Measurements from ENCODE around the gene PEX11A.

Gene PEX11A

DNA sequence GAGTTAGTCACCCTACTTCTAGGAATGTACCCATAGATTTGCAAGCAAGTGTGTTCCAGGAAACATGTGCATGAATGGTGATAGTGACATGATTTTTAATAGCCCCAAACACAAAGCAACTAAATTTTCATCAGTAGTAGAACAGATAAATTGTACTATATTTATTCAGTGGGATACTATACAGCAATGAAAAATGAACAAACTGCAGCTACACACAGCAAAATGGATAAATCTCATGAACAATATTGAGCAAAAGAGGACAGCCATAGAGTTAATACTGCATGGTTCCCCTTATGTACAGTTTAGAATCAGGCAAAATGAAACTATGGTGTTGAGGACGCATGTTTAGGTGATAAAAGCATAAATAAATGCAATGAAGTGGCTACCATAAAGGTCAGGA, 34.5 kb upstream of the PEX11A start:
- DNase-seq (ENCODE audit: extremely low read depth, low read depth) = no peak
- TF ChIP-seq, protein P1, sequence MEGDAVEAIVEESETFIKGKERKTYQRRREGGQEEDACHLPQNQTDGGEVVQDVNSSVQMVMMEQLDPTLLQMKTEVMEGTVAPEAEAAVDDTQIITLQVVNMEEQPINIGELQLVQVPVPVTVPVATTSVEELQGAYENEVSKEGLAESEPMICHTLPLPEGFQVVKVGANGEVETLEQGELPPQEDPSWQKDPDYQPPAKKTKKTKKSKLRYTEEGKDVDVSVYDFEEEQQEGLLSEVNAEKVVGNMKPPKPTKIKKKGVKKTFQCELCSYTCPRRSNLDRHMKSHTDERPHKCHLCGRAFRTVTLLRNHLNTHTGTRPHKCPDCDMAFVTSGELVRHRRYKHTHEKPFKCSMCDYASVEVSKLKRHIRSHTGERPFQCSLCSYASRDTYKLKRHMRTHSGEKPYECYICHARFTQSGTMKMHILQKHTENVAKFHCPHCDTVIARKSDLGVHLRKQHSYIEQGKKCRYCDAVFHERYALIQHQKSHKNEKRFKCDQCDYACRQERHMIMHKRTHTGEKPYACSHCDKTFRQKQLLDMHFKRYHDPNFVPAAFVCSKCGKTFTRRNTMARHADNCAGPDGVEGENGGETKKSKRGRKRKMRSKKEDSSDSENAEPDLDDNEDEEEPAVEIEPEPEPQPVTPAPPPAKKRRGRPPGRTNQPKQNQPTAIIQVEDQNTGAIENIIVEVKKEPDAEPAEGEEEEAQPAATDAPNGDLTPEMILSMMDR (IDR thresholded peaks at IDR 0.05; ENCODE audit: low read depth, low read length, missing control alignments) = no peak

DNA sequence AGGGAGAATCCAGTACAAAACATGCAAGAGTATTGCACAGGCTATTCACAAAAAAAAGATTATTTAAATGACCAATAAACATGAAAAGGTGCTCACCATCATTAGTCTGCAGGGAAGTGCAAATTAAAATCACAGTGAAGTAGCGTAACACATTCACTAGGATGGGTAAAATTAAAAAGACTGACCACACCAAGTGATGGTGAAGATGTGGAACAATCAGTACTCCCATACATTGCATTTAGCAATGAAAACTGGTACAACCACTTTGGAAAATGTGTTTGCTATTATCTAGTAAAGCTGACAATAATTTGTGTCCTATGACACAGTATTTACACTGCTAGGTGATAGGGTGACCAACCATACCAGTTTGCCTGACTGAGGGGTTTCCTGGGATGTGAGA, 34.1 kb upstream of the PEX11A start:
- TF ChIP-seq, protein P1 (IDR thresholded peaks at IDR 0.05; ENCODE audit: low read depth, low read length, missing control alignments) = no peak
- DNase-seq (ENCODE audit: extremely low read depth, low read depth) = no peak
- no peak overlapping the region for H3K4me3 ChIP-seq (replicated peaks; ENCODE audit: low read depth, low read length)

More for the DNA sequence above, 34.5 kb upstream of the PEX11A start:
- no peak overlapping the region for H3K4me3 ChIP-seq (replicated peaks; ENCODE audit: low read depth, low read length)

DNA sequence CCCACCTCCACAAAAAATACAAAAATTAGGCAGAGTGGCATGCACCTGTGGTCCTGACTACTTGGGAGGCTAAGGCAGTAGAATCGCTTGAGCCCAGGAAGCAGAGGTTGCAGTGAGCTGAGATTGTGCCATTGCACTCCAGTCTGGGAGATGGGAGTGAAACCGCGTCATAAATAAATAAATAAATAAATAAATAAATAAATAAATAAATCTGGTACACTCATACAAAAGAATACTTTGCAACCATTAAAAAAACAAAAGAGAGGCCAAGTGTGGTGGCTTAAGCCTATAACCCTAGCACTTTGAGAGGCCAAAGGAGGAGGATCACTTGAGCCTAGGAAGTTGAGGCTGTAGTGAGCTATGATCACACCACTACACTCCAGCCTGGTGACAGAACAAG, 32.5 kb upstream of the PEX11A start:
- TF ChIP-seq, protein P1 (IDR thresholded peaks at IDR 0.05; ENCODE audit: low read depth, low read length, missing control alignments) = no peak
- H3K4me3 ChIP-seq (replicated peaks; ENCODE audit: low read depth, low read length) = no peak overlapping the region
- no peak for DNase-seq (ENCODE audit: extremely low read depth, low read depth)

DNA sequence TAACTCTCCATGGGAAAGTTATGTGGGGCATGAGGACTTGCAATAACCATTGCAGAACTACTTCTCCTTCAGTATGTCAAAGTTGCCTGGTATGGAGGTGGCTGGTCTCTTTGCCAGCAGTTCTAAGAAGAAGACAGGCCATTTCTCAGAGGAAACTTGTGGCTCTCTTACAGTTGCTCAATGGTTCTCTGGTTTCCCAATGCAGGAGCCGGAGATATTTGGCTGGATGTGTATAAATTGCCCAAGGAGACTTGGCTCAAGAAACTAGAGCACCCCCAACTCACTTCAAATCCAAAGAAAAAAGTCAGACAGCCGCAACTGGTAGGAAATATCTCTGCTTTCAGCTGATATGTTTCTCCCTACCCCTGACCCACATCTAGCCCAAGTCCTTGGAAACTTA, 24.2 kb upstream of the PEX11A start:
- DNase-seq (ENCODE audit: extremely low read depth, low read depth) = no peak

DNA sequence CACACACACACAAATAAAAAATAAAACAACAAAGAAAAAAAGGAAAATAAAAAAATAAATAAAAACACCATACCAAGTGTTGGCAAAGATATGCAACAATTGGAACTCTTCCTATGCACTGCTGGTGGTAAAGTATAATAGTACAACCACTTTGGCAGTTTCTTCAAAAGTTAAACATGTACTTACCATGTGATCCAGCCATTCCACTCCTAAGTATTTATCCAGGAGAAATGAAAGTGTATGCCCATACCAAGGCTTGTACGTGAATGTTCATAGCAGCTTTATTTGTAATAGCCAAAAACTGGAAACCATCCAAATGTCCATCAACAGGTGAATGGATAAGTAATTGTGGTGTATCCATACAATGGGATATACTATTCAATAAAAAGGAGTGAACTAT, 17.0 kb upstream of the PEX11A start:
- TF ChIP-seq, protein P1 (IDR thresholded peaks at IDR 0.05; ENCODE audit: low read depth, low read length, missing control alignments) = no peak
- DNase-seq (ENCODE audit: extremely low read depth, low read depth) = no peak
- no peak overlapping the region for H3K4me3 ChIP-seq (replicated peaks; ENCODE audit: low read depth, low read length)

More for the DNA sequence above, 24.2 kb upstream of the PEX11A start:
- TF ChIP-seq, protein P1 (IDR thresholded peaks at IDR 0.05; ENCODE audit: low read depth, low read length, missing control alignments) = no peak
- H3K4me3 ChIP-seq (replicated peaks; ENCODE audit: low read depth, low read length) = no peak overlapping the region

DNA sequence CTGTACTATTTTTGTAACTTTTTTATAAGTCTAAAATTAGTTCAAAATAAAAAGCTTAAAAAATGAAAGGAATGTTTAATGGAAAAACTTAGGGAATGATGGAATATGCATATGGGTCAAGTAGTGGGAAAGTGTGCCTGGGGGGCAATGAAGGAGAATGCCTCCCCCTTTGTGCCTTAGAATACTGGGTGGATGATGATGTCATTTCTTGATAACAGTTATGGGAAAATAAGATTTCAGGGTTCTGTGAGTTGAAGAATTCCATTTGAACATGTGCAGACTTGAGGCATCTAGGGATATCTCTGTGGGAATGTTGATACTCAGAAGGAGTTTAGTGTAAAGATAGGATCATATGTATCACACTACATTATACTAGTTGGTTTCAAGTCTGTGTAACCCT, 13.9 kb upstream of the PEX11A start:
- no peak overlapping the region for H3K4me3 ChIP-seq (replicated peaks; ENCODE audit: low read depth, low read length)
- DNase-seq (ENCODE audit: extremely low read depth, low read depth) = no peak
- TF ChIP-seq, protein P1 (IDR thresholded peaks at IDR 0.05; ENCODE audit: low read depth, low read length, missing control alignments) = no peak

DNA sequence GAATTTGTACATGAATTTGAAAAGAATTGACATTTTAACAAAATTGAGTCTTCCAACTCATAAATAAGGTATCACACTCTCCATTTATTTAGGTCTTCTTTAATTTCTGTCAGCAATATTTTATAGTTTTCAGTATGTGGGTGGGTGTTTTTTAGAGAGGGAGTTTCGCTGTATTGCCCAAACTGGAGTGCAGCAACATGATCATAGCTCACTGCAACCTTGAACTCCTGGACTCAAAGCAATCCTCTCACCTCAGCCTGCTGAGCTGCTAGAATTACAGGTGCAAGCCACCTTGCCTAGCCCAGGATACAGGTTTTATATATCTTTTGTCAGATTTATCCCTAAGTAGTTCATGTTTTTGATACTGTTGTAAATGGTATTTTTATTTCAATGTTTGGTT, 4.6 kb upstream of the PEX11A start:
- TF ChIP-seq, protein P1 (IDR thresholded peaks at IDR 0.05; ENCODE audit: low read depth, low read length, missing control alignments) = no peak
- DNase-seq (ENCODE audit: extremely low read depth, low read depth) = no peak
- no peak overlapping the region for H3K4me3 ChIP-seq (replicated peaks; ENCODE audit: low read depth, low read length)
